Right lobe of liver (tissue), 6 donors: ENCODE data around the gene FAAP20. TPM values are rescaled to one million over a fixed set of nuclear protein-coding genes. Genes with fewer than 3 reads are reported as not detected.
A peak's percentile ranks its signal among the peaks of the same experiment; 100 is the strongest.

Source experiments
- ATAC-seq, 4 donors: fragments of 200-7000 bp; cut with Tn5 transposase; one replicate each; pipeline ENCODE4 v1.9.1; 2020; ENCODE audit warnings: mild to moderate bottlenecking in 4 of 4, moderate library complexity in 4 of 4
- DNase-seq, 3 donors: peaks; one replicate each; pipeline ENCODE4 v3.0.0-alpha.2; 2020
- H3K27ac ChIP-seq, 3 donors: fragments of 200-600 bp; one replicate each; pipeline ENCODE4 v1.8.0; 2022
- H3K27me3 ChIP-seq, 2 donors: fragments of 200-600 bp; one replicate each; pipeline ENCODE4 v1.8.0; 2022
- H3K36me3 ChIP-seq, 4 donors: fragments of 200-600 bp; sonication (generic) in 1 of 4; one replicate each; pipeline versions ENCODE4 v1.5.1 to v1.8.0; 2017 to 2022; ENCODE audit warnings: control low read depth in 1 of 4
- H3K4me1 ChIP-seq, 4 donors: fragments of 200-600 bp; sonication (generic) in 1 of 4; one replicate each; pipeline versions ENCODE4 v1.5.1 to v1.8.0; 2017 to 2022; ENCODE audit warnings: control low read depth in 1 of 4
- H3K4me3 ChIP-seq, 3 donors: fragments of 200-600 bp; one replicate each; pipeline ENCODE4 v1.8.0; 2022
- H3K9me3 ChIP-seq, 4 donors: fragments of 200-600 bp; sonication (generic) in 1 of 4; one replicate each; pipeline versions ENCODE4 v1.5.1 to v1.8.0; 2017 to 2022; ENCODE audit warnings: control low read depth in 1 of 4
- POLR2A ChIP-seq: fragments of 450-650 bp; IDR thresholded peaks from one replicate; pipeline ENCODE4 v1.6.1; 2017; ENCODE audit warnings: antibody characterized with exemption, mild to moderate bottlenecking
- WGBS: methylation state at CpG from one replicate; pipeline ENCODE4 v1.1.6; 2018; ENCODE audit warnings: low coverage, low lambda C conversion rate; ENCODE audit not compliant: insufficient coverage; ENCODE audit errors: missing lambda C conversion rate; 5-methylcytosine and 5-hydroxymethylcytosine counted together
- intact Hi-C, 2 donors: fragments of 100-400 bp; cut with DNase I; formaldehyde crosslinking; loops; one replicate each; pipeline versions ENCODE4 v1.11.2 to v1.14.1; 2022
- total RNA-seq, 6 experiments: library from RNA; depleted of rRNA in 2 of 6; stranded (reverse); fragments of >200 nt in 2 of 6; fragmentation: NEBNext Ultra II Directional in 3 of 6; extraction: Animal tissue kit (Norgen Biotek cat#: 25700) in 3 of 6; gene quantifications; one replicate each; pipeline versions ENCODE4 v1.1.0 to v1.2.4, GENCODE V29; 2016 to 2023
- TF ChIP-seq, protein P1 (sequence below), 4 donors: fragments of 200-600 bp in 3 of 4; fragments of 450-650 bp in 1 of 4; IDR thresholded peaks; one replicate each; pipeline versions ENCODE4 v1.5.1 to v1.8.0; 2016 to 2022; ENCODE audit warnings: antibody characterized with exemption in 4 of 4, mild to moderate bottlenecking in 2 of 4
- donor health status: DM: no; HTN: yes; CAD: no.
- donor health status: DM: no; HTN: no; CAD: no.
- donor health status: DM: no; HTN: no; CAD: no.
- donor health status: DM: no; HTN: yes; CAD: no.
- donor health status: DM: no; HTN: yes; CAD: no.

The FAAP20 gene
- total RNA-seq, 6 experiments from 2014 or later = 18.9 to 26.0 (median 24.4) TPM

DNA sequence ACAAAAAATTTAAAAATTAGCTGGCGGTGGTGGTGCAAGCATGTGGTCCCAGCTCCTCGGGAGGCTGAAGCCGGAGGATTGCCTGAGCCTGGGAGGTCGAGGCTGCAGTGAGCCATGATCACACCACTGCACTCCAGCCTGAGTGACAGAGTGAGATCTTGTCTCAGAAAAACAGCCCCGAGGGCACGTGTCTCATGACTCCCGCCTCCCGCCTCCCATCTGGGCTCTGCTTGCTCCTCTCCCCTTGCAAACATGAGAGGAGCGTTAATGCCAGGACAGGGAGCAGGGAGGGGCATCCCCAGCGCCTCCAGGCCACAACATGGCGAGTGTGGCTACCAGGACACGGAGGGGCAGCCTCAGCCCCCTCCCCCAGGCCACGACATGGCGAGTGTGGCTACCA is 28.3 kb downstream of the FAAP20 start:
- TF ChIP-seq POLR2A = no peak
- TF ChIP-seq, protein P1, sequence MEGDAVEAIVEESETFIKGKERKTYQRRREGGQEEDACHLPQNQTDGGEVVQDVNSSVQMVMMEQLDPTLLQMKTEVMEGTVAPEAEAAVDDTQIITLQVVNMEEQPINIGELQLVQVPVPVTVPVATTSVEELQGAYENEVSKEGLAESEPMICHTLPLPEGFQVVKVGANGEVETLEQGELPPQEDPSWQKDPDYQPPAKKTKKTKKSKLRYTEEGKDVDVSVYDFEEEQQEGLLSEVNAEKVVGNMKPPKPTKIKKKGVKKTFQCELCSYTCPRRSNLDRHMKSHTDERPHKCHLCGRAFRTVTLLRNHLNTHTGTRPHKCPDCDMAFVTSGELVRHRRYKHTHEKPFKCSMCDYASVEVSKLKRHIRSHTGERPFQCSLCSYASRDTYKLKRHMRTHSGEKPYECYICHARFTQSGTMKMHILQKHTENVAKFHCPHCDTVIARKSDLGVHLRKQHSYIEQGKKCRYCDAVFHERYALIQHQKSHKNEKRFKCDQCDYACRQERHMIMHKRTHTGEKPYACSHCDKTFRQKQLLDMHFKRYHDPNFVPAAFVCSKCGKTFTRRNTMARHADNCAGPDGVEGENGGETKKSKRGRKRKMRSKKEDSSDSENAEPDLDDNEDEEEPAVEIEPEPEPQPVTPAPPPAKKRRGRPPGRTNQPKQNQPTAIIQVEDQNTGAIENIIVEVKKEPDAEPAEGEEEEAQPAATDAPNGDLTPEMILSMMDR (IDR thresholded peaks at IDR 0.05) = no peak
- H3K9me3 ChIP-seq = no peaks in the 10 kb centered on the region
- no peaks in the 10 kb centered on the region for H3K4me1 ChIP-seq
- no peak overlapping the region for H3K27ac ChIP-seq
- peaks cover 0 to 2% (median 0%) of the 10 kb centered on the region in 4 donors for H3K36me3 ChIP-seq
- ATAC-seq (no peak), DNase-seq (no peak)
- no peak overlapping the region for H3K4me3 ChIP-seq
- intact Hi-C loops = no loop called here
- WGBS = 93% methylated on average over 3 of the region's 14 CpGs
- no peaks in the 10 kb centered on the region for H3K27me3 ChIP-seq

DNA sequence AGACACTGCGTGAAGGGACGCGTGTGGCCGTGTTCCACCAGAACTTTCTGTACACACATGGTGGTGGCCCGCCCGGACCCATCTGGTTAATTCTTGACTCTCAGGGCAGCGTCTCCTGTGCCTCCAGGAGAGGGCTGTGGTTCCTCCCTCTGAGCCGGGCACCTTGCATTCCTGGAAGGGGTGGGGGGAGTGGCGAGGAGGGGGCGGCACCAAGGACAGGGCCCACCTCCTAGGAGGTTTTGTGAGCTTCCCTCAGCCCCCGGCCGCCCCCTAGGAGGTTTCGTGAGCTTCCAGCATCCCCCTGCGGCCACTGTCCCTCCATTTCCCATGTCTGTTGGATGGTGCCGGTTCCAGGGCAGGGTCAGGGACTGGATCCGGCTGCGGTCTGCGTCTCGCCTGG is 28.9 kb downstream of the FAAP20 start:
- Histone ChIP-seq H3K4me3 (no peak overlapping the region), H3K36me3 (peaks cover 0 to 2% (median 0%) of the 10 kb centered on the region in 4 donors), H3K27me3 (no peaks in the 10 kb centered on the region), H3K9me3 (no peaks in the 10 kb centered on the region), H3K27ac (no peak overlapping the region), H3K4me1 (no peaks in the 10 kb centered on the region)
- 100% methylated on average over 1 of the region's 19 CpGs for WGBS
- ATAC-seq (no peak), DNase-seq (no peak)
- TF ChIP-seq POLR2A = no peak
- TF ChIP-seq, protein P1 (IDR thresholded peaks at IDR 0.05) = no peak
- intact Hi-C loops = no loop called here

DNA sequence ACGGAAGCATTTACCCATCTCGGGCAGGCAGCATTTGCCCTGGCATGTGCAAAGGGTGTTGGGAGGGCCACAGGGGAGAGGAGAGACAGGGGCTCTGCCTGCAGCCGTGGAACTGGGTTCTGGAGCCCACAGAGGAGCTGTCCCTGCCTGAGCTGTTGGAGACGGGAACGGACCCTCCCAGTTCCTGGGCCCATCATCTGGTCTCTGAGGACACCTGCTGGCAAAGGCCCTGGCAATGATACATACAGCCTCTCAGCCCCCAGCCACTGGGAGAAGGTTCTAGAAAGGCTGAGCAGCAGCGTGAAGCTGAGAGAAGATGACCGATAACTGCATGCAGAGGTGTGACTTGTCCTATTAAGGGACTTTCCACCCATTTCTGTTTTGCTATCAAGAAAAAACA is 31.4 kb downstream of the FAAP20 start:
- no peaks in the 10 kb centered on the region for H3K4me1 ChIP-seq
- intact Hi-C loops = no loop called here
- no peak for DNase-seq
- no peak overlapping the region for H3K4me3 ChIP-seq
- H3K9me3 ChIP-seq = no peaks in the 10 kb centered on the region
- H3K27ac ChIP-seq = no peak overlapping the region
- WGBS = no CpG with 5 or more reads among the region's 7 CpGs
- no peak for ATAC-seq
- no peaks in the 10 kb centered on the region for H3K27me3 ChIP-seq
- TF ChIP-seq, protein P1 (IDR thresholded peaks at IDR 0.05) = no peak
- TF ChIP-seq POLR2A = no peak
- peaks cover 0 to 2% (median 0%) of the 10 kb centered on the region in 4 donors for H3K36me3 ChIP-seq

DNA sequence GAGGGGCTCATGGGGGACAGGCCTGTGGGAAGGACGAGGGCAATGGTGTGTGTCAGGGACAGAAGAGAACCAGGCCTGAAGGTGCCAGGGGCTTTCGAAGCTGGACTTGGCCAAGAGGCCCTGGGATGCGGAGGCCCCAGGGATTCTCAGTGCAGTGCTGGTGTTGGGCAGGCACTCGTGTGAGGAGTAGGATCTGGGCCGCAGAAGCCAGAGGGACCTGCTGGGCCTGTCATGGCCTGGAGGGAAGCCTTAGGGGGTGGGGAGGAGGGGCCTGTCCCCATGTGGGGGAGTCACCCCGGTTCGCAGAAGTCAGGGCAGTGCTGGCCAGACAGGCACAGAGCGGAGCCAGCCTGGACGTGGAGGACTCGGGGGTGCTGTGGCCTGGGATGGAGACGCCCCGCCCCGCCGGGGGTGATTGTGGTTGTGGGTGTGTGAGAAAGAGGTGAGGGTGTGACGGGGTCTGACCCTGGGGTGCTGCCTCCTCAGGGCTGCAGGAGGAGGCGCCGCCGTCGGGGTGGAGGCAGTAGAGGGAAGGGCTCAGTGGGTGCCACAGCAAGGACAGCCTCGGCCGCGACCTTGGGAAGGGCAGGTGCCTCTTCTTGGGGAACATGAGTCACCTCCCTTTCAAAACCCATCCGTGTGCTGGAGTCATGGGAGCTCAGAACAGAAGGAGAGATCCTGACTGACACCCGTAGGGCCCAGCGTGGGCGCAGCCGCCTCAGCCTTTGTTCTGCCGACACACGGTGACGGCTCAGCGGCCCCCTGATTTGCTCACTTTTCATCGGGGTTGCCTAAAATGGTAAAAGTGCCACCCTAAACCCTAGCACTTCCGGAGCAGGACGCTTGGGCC is 33.9 kb downstream of the FAAP20 start:
- 90% methylated on average over 6 of the region's 34 CpGs for WGBS
- TF ChIP-seq, protein P1 (IDR thresholded peaks at IDR 0.05) = no peak
- TF ChIP-seq POLR2A = no peak

More for the DNA sequence above, 33.9 kb downstream of the FAAP20 start:
- Histone ChIP-seq H3K27me3 (no peaks in the 10 kb centered on the region), H3K36me3 (peaks cover 0 to 2% (median 0%) of the 10 kb centered on the region in 4 donors), H3K27ac (no peak overlapping the region), H3K4me1 (no peaks in the 10 kb centered on the region), H3K4me3 (no peak overlapping the region), H3K9me3 (no peaks in the 10 kb centered on the region)
- DNase-seq = no peak
- intact Hi-C loops = no loop called here
- ATAC-seq = peak in 1 of 4 donors; percentile 20
